Measurements from ENCODE around the gene FOXL2.

DNA sequence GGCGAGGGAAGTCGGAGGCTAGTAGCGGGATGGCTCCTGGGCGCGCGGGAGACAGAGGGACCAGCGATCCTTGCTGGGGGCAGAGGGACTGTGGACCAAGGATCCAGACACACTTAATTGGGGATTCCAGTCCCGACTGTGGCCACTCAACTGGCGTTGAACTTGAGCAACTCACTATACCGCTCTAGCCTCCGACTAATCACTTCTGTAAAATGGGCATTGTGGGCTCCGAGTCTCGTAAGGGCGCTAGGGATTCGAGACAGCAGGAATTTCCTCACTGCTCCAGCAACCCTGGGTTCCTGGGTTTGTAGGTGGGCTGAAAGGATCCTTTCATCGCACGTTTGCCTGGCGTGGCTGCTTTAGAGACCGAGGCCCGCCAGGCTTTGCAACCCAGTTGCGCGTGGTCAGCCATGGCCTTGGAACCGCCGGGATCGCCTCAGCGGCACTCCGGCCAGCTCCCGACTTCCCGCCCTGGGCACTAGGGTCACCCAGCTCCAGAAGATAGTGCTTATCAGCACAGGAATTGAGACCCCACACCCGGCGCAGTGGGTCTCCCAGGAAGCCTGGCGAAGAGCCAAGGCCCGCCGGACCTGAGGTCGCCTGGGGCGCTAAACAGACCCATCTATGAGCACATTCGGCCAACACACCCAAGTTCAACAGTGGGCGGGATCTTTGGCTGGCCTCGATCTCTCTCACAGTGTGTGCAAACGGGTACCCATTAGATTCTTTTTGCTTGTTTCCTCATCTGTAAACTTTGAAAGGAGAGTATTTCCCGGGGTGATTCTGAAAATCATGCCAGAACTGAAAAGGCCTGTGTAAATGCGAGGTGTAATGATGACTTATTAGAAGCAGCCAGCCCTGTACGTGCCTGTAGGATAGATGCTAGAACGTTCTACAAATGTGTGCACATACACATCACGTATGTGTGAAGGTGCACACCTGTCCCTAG lies 9.9 kb downstream of the FOXL2 start:
- TF ChIP-seq, protein P1, sequence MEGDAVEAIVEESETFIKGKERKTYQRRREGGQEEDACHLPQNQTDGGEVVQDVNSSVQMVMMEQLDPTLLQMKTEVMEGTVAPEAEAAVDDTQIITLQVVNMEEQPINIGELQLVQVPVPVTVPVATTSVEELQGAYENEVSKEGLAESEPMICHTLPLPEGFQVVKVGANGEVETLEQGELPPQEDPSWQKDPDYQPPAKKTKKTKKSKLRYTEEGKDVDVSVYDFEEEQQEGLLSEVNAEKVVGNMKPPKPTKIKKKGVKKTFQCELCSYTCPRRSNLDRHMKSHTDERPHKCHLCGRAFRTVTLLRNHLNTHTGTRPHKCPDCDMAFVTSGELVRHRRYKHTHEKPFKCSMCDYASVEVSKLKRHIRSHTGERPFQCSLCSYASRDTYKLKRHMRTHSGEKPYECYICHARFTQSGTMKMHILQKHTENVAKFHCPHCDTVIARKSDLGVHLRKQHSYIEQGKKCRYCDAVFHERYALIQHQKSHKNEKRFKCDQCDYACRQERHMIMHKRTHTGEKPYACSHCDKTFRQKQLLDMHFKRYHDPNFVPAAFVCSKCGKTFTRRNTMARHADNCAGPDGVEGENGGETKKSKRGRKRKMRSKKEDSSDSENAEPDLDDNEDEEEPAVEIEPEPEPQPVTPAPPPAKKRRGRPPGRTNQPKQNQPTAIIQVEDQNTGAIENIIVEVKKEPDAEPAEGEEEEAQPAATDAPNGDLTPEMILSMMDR (conservative IDR thresholded peaks at IDR 0.05), result no peak
- no peak for TF ChIP-seq EZH2 (IDR thresholded peaks at IDR 0.05; ENCODE audit: low read depth)

Data from PC-9 (cell line).